K562 (cell line): ENCODE results near the gene FAM78B.

Experiments used
- CBX1 ChIP-seq: sonication (generic); IDR thresholded peaks from 2 replicates; pipeline ENCODE4 v1.6.1; 2016; ENCODE audit warnings: antibody characterized with exemption, low read depth, mild to moderate bottlenecking
- EZH2 ChIP-seq: IDR thresholded peaks from 2 replicates; pipeline ENCODE4 v1.6.1; 2012; ENCODE audit warnings: low read depth, mild to moderate bottlenecking, inconsistent platforms, low read length, borderline replicate concordance
- FOXA1 ChIP-seq: fragments of 450-650 bp; IDR thresholded peaks from 2 replicates; pipeline ENCODE4 v1.6.1; 2016; ENCODE audit warnings: mild to moderate bottlenecking, borderline replicate concordance
- HDAC3 ChIP-seq: fragments of 450-650 bp; IDR thresholded peaks from 2 replicates; pipeline ENCODE4 v1.6.1; 2018; ENCODE audit warnings: borderline replicate concordance, mild to moderate bottlenecking, moderate library complexity; ENCODE audit not compliant: partially characterized antibody
- TF ChIP-seq, protein P1 (sequence below): fragments of 250-450 bp; sonication (Bioruptor Pico); IDR thresholded peaks from 2 replicates; pipeline ENCODE4 v1.5.0; 2020; ENCODE audit warnings: mild to moderate bottlenecking, borderline replicate concordance

DNA sequence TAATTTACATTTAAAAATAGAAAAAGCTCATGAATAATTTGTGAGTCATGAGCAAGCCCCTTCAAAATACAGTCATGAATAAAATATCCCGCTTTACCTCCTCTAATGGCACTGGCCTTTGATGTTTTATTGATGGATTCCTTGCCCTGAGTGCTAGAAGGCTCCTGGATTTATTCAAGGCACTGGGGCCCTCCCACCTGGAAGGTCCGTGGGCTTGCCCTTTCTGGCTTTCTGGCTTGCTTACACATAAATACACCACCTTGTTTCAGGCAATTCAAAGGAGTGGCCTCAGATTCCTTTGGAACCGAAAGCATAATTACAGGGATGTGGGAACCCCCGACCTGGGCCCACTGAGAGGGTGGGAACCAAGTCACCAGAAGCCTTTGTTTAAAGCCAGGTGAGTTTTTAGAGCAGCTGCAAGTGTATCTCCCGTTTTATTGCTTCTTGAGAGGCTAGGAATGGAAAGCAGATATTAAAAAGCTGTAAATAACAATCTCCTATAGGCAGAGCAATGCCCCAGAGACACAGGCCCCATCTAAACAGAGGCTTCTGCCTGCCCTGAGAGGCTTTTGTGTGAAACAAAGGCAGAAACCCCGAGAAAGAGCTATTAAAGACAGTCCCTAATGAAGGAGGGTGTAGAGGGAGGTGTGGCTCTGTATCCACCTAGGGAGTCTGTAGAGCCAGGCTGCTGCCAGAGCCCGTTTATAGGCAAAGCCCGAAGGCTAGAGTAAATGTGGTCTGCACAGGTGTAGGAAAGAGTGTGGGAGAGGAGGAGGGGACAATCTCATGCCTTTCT is 126.4 kb downstream of the FAM78B start:
- no peak for TF ChIP-seq EZH2
- TF ChIP-seq HDAC3, result no peak
- TF ChIP-seq CBX1, result no peak
- no peak for TF ChIP-seq FOXA1
- TF ChIP-seq, protein P1, sequence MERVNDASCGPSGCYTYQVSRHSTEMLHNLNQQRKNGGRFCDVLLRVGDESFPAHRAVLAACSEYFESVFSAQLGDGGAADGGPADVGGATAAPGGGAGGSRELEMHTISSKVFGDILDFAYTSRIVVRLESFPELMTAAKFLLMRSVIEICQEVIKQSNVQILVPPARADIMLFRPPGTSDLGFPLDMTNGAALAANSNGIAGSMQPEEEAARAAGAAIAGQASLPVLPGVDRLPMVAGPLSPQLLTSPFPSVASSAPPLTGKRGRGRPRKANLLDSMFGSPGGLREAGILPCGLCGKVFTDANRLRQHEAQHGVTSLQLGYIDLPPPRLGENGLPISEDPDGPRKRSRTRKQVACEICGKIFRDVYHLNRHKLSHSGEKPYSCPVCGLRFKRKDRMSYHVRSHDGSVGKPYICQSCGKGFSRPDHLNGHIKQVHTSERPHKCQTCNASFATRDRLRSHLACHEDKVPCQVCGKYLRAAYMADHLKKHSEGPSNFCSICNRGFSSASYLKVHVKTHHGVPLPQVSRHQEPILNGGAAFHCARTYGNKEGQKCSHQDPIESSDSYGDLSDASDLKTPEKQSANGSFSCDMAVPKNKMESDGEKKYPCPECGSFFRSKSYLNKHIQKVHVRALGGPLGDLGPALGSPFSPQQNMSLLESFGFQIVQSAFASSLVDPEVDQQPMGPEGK, result no peak
